ENCODE measurements around the gene GJB1.

GJB1 gene

DNA sequence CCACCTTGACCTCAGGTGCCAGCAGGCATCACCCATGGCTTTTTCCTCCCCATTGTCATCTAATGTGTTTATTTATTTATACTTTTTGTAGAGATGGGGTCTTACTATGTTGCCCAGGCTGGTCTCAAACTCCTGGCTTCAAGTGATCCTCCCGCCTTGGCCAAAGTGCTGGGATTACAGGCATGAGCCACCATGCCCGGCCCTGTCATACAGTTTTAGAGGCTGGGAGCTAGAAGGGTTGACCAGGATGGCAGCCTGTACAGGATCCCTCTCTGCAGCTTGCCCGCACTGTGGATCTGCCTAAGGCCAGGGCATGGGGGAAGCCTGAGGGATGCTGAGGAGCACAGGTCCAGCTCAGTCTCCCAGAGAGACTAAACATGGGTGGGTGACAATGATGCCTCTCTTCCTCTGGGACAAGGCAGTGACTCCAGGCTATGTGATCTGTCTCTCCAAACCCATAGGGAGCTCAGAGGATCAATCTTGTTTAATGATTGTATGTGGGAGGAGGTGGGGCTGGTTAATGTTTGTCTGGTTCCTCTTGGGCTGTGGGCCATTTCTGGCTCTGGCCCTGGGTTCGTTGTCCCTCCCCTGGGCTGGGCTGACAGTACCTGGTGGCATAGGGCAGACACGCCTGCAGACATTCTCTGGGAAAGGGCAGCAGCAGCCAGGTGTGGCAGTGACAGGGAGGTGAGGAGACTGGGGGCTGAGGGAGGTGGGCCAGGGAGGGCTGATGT, 8.3 kb upstream of the GJB1 start:
- no peak for DNase-seq

DNA sequence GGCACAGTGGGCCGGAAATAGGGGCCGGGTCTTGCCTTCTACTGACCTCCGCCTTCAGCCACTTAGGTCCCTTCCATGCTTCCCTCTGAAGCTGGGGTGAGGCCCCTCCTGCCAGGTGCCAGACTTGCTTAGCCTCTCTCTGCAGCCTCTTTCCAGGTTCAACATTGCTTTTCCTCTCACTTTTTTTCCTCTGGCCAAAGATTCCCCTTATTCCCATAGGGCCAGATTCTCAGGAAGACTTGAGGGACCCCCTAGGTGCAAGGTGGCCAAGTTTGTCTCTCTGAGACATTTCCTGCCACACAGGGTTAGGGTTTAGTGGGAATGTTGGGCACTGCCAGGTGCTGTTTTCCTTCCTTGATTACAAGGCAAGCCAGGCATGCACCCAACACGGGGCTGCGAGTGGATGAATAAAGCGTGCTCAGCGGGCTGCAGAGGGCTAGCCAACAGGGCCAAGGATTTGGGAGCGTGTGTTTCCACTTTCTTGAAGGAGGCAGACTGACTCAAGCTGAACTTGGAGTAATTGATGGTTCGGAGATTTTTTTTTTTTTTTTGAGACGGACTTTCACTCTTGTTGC, 7.6 kb upstream of the GJB1 start:
- DNase-seq: no peak

DNA sequence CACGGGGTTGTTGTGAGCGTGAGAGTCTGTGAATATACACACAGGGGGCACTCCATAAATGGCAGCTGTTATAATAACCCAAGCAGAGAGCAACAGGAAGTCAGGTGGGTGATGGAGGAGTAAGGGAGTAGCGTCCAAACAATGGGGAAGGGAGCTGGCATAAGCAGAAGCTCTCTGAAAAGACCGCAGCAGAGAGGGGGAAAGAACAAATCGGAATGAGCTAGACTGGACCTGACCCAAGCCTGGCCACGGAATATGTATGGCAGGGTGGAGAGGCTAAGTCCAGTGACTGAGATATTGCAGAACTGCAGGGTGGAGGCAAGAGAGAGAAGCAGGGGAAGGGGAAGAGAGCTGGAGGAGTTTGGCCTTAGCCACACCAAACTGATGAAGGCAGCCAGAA, 6.5 kb upstream of the GJB1 start:
- DNase-seq: no peak

DNA sequence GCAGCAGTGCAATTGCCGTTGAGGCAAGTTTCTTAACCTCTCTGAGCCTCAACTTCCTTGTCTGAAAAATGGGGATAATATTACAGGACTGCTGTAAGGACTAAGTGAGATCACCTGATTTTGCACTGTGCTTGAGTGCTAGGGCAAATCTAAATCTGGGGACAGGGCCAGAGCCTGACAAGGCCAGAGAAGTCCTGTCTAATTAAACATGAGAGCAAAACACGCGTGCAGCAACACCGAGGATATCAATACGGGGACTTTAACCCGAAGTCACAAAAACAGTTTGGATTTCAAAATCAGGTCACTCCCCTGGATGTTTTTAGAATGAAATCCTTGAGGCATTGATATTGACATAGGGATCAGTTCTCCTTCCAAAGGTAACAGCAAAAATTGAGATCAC, 5.7 kb upstream of the GJB1 start:
- no peak for DNase-seq

DNA sequence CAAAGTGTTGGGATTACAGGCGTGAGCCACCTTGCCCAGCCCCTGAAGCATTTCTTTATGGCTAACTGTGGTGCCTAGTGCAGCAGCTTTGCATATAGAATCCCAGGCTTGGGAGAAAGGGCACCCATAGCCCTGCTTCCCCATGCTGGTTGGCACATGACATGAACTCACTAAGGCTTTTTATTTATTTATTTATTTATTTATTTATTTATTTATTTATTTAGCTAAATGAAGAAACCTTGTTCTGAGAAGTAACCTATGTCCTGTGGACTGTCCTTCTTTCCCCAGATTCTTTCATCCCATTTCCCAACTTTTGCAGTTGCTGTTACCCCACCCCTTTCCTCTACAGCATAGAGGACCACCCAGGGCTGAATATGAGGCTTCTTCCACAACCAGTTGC, 1.9 kb upstream of the GJB1 start:
- DNase-seq: no peak

DNA sequence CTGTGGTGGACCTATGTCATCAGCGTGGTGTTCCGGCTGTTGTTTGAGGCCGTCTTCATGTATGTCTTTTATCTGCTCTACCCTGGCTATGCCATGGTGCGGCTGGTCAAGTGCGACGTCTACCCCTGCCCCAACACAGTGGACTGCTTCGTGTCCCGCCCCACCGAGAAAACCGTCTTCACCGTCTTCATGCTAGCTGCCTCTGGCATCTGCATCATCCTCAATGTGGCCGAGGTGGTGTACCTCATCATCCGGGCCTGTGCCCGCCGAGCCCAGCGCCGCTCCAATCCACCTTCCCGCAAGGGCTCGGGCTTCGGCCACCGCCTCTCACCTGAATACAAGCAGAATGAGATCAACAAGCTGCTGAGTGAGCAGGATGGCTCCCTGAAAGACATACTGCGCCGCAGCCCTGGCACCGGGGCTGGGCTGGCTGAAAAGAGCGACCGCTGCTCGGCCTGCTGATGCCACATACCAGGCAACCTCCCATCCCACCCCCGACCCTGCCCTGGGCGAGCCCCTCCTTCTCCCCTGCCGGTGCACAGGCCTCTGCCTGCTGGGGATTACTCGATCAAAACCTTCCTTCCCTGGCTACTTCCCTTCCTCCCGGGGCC, 1.2 kb downstream of the GJB1 start:
- DNase-seq: peak in 1 of 56 donors; percentile 5

DNA sequence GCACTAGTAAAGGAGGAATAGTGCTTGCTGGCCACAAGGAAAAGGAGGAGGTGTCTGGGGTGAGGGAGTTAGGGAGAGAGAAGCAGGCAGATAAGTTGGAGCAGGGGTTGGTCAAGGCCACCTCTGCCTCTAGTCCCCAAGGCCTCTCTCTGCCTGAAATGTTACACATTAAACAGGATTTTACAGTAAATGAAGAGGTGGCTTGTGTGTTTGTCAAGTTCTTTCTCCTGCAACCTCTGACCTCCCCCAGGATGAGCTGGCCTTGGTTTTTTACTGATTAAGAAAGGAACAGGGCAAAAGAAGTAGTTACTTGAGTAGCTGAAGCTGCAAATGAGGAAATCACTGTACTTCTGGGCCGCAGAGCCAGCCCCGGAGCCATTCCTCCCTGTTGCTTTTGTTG, 2.0 kb downstream of the GJB1 start:
- no peak for DNase-seq

DNA sequence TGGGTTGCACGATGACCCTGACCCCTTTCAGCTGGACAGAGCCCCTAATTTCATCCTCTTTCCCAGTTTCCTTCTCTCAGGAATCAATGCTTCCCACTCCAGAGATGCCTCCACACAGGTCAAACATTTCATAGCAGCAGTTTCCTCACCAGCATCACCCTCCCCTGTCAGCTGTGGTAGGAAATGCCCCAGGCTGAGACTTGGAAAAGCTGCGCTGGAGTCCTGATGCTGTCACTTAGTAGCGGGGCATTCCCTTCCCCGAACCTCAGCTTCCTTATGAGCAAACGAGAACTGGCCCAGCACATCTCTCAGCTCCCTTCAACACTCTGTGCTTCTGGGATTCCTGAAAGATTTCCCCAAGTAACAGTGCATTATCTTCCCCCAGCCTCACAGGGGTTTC, 2.7 kb downstream of the GJB1 start:
- no peak for DNase-seq

DNA sequence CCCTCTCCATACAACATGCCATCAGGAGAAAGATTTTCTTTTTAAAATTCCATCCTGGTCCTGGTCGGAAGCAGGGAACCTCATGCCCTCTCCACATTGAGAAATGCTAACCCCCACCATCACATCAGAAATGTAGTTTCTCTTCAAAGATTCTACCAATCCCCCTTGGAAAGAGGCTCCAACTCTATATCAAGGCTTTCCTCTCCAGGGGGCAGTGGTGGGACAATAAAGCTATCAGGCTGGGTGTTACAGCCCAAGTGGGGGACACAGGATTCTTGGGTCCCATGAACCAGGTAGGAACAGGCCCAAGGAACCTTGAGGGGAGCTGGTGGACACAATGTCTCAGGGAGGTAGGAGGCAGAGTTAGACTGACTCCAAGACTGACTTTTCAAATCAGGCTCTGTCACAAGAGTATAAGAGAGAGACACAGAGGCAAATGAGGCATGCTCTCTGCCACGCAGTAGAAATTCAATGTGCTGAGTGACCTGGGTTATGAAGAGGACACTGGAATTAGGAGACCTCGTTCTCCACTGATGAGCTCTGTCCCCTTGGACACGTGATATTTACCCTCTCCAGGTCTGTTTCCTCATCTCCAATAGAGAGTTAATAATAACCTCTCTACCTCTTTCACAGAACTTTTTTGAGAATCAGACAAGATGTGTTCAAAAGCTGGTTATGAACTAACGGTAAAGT, 4.5 kb downstream of the GJB1 start:
- DNase-seq: peak in 1 of 56 donors; percentile 3

DNA sequence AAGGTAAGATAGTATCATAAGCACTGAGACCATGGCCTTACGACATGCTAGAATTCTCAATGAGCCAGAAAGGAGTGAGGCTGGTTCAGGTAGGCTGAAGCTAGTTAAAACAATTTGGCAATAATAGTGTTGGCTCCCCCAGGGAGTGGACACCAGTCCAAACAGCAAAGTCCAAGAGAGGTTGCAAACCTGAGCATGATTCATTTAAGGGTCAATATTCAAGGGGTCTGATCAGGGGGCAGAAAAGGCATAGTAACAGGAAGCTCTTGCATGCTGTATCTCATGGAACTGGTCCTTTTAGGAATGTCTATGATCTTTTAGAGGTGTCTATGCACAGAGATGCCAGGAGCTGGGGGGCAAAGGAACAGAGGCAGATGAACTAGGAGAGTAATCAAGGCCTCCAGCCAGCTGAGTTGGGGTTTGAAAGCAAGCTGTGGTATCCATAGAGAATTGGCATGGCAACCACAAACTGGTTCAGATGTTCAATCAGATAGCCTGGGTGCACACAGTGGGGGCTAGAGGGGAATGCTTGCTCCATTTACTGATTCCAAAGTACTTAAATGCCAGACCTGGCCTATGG, 5.1 kb downstream of the GJB1 start:
- no peak for DNase-seq

DNA sequence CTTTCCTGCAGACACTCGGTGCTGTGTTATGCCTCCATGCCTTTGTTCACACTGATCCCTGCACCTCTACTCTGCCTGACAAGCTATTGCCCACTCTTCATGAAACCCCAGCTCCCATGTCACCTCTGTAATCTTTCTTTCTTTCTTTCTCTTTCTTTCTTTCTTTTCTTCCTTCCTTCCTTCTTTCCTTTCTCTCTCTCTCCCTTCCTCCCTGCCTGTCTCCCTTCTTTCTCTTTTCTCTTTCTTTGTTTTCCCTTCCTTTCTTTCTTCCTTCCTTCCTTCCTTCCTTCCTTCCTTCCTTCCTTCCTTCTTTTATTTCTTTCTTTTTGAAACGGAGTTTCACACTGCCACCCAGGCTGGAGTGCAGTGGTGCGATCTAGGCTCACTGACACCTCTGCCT, 12.5 kb downstream of the GJB1 start:
- DNase-seq: no peak

DNA sequence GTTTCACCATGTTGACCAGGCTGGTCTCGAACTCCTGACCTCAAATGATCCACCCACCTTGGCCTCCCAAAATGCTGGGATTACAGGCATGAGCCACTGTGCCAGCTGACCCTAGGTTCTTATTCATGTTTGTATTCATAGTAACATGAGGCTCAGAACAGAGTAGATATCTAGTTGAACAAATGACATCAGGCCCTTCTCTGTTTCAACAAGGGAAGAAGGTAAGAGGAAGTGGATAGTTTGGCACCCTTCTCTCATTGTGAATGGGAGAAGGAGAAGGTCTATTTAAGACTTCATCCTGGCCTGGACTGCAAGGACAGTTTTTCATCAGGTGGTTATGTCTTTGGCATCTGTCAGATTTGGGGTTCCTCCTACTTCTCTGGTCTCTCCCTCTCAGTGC, 13.8 kb downstream of the GJB1 start:
- DNase-seq: no peak

DNA sequence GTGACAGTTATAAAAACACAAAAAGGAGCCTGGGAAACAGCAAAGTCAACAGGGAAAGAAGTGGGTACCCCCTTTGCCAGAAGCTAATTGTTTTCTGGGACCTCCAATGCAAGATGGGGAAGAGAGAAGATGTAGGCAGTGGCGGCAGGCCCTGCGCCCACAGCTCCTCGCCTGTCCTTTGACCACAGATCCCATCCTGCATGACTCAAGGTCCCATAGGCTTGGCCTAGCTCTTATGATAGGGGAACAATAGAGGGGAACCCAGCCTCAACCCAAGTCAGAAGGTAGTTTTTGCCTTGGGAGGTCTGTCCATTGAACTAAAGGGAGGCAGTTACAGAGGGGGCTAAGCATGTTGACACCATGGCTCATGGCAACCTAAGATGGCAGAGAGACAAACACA, 16.8 kb downstream of the GJB1 start:
- no peak for DNase-seq

DNA sequence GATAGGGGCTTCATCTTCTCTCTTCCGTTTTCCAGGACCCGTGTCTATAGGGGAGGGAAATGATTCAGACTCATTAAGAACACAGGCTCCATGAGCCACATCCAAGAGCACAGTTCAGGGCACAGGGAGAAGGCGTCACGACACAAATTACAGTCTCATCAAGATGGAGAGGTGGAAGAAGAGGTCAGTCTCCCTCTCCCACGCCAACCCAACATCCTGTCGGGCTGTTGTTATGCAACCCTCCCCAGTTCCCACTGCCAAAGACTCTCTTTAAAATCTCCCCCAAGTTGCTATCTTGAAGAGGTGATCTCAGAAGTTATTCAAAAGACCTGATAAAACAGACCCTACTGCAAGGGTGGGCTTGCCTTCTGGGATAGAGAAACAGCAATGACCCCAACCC, 18.3 kb downstream of the GJB1 start:
- DNase-seq: no peak

DNA sequence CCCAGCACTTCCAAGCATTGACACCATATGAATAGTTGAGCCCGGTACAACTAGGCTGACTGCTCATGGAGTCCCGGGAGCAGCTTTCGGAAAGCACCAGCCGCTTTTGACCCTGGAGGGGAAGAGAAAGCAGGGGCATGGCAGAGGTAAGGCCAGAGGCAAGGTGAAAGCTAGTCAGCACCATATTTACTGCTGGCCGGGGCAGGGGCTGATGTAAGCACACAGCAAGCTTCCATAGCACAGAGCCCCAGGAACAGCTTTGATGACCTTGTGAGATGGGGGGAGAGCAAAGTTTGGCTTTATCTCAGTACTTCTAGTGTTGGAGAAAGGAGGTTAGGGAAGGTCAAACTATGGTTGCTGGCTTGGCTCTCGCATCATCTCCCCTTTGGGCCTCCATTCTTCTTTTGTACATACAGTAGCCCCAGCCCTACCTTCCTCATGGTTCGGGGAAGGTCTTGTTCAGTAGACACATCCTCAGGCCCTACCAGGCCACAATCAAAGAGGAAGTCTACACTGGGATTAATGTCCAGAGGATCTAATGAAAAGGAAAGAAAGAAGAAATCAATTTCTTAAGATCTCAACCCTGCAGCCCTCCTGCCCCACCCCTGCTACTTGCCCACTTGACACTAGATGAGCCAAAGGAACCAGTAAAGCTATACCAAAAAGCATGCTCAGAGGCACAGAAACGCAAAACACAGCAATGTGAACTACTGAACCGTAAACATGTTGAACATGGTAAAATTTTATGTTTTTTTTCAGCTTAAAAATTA, 21.5 kb downstream of the GJB1 start:
- DNase-seq: no peak

DNA sequence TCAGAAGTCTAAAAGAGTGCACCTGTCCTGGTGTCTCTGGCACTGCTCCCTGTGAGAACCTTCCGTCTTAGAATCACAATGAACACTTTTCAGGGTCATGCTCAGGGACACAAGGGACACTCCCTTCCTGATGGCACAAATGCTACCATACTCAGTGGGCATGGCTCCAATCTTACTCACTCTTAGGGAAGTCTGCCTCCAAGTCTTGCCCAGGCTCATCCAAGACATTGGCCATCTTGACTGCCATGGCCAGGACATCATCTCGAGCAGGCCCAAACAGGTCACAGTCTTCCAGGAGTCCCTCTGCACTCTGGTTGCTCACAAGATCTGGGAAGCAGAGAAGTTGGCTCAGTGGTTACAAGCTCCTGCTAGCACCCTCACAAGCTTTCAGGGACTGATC, 22.1 kb downstream of the GJB1 start:
- no peak for DNase-seq

DNA sequence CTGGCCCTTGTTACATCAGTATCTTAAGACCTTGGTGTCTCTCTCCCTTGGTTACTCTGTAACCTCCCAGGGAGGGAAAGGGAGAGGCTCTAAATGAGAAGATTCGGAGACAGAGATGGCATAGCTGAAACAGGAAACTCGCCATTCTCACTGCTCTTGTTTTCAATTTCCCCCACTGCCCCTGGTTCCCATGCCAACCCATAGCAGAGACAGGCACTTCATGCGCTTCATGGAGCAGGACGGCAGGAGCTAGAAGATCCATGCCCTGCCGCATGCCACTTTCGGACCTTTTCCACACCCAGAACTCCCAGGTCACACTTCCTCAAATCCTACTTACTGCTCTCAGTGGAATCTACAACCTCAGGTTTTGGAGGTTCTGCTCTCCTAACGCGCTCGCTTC, 27.8 kb downstream of the GJB1 start:
- no peak for DNase-seq

DNA sequence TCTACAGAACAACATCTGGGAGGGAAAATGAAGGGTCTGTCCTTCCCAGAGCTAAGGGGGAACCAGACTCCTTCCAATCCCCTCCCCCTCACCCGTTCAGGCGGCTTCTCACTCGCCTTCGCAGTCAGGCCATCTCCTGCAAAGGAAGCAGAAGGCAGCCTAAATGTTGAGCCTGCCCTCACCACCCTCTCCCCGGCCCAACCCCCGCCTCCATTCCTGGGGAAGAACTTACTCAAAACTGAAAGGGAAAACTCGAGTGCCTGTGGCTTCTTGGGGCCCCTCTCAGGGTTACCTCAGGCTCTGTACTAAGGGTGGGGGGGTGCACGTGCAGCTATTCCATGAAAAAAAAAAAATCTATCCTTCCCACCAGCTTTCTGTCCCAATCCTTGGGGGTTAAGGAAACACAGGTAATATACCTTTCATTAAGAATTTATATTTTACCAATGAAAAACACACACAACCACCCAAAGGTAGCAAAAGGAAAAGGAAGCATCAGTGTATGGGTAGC, 28.5 kb downstream of the GJB1 start:
- DNase-seq: no peak

DNA sequence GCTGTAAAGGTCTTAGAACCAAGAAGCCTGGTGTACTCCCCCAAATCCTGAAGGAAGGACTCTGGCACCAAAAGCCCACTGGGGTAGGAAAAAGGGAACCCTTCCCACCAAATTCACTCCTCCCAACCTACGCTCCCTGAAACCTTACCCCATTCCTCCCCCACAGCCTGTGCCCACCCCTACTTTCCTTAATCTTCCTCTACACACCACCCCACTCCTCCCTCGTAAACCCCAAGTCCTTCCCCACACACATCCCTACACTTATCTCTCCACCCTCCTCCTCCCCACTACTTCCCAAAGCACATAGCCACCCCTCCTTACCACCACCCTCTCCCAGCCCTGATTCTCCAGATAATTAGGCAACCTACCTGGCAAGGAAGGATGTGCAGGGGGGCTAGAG, 29.2 kb downstream of the GJB1 start:
- no peak for DNase-seq

DNA sequence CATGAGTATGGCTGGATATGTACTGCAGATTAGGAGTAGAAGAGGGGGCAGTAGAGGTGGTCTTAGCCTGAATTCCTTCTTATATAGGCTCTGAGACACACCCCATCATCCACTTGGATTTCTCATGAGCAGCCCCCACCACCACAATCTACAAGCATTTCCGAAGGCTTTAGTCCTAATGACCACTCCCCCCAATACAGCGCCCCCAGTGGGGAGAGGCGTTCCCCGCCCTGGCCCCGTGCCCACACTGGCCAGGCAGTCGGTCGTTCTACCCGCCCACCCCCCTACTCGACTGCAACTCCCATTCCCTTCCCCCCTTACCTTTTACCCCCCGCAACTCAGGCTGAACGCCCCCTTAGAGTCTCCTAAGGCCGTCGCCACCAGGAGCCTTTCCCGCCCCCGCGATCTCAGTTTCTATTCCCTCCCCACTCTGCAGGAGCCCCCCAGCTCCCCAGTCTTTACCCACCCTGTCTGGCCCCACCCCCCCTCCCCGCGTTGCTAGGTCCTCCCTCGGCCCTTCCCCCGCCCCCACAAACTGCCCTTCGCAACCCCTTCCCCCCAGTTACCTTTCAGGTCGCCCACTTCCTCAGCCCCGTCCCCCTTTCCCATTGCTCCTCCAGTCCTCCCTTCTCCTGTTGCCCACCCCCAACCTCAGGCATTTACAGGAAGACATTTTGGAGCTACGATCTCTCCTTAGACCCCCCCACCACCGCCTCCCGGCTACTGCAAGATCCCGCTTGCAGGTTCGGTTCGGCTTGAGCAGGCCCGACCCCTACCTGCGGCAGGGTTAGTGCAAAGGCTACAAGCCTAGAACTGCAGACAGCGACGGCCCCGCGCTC, 30.4 kb downstream of the GJB1 start:
- peak in 26 of 56 donors; percentile 1 to 49 (median 6) for DNase-seq
